VCaP (cell line): Measurements from ENCODE around the gene FAM234B.

Source experiments
- H3K27ac ChIP-seq: fragments of 450-650 bp; 2 replicates; pipeline ENCODE4 v1.5.1; 2017
- TF ChIP-seq, protein P1 (sequence below): fragments of 450-650 bp; conservative IDR thresholded peaks from 2 replicates; pipeline ENCODE4 v1.5.1; 2017; ENCODE audit warnings: mild to moderate bottlenecking, moderate library complexity

FAM234B gene

DNA sequence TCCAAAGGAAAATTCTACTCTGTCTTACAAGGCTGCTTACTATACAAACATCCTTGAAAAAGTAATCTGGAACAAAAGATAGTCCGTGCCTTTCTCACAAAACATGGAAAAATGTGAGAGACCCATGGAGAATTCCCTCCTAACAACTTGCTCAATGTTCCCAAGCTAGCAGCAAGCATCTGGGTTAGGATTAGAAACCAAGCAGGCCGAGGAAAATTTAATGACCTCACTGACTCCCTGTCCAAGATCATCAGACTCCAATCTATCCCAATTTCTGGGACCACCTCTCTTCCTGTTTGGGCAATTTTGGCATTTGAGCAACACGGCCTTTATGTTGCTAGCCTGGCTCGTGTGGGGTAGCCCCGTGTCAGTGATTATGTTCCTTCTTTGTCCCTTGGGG lies 77.4 kb downstream of the FAM234B start:
- TF ChIP-seq, protein P1, sequence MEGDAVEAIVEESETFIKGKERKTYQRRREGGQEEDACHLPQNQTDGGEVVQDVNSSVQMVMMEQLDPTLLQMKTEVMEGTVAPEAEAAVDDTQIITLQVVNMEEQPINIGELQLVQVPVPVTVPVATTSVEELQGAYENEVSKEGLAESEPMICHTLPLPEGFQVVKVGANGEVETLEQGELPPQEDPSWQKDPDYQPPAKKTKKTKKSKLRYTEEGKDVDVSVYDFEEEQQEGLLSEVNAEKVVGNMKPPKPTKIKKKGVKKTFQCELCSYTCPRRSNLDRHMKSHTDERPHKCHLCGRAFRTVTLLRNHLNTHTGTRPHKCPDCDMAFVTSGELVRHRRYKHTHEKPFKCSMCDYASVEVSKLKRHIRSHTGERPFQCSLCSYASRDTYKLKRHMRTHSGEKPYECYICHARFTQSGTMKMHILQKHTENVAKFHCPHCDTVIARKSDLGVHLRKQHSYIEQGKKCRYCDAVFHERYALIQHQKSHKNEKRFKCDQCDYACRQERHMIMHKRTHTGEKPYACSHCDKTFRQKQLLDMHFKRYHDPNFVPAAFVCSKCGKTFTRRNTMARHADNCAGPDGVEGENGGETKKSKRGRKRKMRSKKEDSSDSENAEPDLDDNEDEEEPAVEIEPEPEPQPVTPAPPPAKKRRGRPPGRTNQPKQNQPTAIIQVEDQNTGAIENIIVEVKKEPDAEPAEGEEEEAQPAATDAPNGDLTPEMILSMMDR: no peak
- no peak overlapping the region for H3K27ac ChIP-seq

DNA sequence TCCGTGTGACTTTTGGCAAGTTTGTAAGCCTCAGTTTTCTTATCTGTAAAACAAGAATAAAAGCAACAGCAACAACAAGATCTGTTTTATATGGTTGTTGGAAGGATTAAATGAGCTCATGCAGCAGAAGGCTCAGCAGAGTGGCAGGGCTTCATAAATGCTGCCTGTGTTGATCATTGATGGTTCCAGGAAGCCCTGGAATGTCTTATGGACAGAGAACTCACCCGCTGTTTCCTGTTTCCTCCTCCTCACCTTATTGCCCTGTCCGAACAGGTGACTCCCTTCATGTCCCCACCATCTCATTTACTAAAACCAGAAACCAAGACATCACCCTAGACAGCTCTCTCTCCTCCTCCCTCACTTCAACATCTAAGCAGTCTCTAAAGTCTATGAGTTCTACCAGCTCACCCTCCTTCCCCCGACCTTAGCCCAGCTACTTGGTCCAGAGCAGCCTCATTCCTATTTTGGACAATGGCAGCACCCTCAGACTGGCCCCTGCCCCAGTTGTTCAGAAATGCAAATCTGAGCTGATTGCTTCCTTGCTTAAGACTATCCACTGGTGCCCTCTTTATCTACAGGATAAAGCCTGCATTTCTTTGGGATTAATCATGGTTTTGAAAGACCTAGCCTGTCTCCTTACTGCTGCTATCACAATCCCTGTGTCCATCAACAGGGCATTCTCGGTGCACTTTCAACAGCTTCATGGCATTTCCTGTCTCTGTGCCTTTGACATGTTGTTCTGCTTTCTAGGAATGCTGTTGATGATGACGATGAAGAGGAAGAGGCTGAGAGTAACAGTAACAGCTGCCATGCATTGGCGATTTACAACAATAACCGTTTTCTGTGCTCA lies 80.7 kb downstream of the FAM234B start:
- no peak overlapping the region for H3K27ac ChIP-seq
- TF ChIP-seq, protein P1: no peak

DNA sequence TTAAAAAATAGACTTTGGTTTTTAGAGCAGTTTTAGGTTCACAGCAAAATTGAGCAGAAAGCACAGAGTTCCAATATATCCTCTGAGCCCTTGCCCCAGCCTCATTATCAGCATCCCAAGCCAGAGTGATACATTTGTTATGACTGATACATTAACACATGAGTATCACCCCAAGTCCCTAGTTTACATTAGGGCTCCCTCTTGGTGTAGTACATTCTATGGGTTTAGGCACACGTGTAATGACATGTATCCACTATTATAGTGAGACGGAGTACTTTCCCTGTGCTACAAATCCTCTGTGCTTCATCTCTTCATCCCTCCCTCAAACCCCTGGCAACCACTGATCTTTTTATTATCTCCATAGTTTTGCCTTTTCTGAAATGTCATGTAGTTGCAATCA lies 81.8 kb downstream of the FAM234B start:
- TF ChIP-seq, protein P1: no peak
- H3K27ac ChIP-seq: no peak overlapping the region

DNA sequence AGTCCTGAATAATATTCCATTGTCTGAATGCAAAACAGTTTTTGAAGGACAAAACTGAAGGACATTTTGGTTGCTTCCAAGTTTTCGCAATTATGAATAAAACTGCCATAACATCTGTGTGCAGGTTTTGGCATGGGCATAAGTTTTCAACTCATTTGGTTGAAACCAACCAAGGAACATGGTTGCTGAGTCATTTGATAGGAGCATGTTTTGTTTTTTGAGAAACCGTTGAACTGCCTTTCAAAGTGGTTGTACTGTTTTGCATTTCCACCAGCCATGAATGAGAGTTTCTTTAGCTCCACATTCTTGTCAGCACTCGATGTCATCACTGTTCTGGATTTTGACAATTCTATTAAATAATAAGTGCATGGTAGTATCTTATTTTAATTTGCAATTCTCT lies 82.3 kb downstream of the FAM234B start:
- no peak overlapping the region for H3K27ac ChIP-seq
- TF ChIP-seq, protein P1: no peak

DNA sequence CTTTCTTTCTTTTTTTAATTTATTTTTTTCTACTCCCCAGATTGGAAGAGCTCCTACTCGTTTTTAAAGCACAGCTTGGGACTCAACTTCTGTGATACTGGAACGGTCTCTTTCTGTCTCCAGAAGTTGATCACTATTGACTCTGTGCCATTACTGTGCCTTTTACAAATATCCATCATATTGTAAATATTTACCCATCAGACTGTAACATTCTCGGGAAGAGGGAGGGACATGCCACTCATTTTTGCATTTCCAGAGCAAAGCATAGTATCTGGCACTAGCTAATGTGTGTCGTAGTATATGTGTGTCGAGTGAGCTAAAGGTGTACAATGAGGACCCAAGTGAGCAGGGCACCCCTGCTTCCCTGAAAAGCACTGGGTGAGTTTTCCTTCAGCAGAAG lies 83.3 kb downstream of the FAM234B start:
- TF ChIP-seq, protein P1: no peak
- H3K27ac ChIP-seq: peak overlapping the region; percentile 64

DNA sequence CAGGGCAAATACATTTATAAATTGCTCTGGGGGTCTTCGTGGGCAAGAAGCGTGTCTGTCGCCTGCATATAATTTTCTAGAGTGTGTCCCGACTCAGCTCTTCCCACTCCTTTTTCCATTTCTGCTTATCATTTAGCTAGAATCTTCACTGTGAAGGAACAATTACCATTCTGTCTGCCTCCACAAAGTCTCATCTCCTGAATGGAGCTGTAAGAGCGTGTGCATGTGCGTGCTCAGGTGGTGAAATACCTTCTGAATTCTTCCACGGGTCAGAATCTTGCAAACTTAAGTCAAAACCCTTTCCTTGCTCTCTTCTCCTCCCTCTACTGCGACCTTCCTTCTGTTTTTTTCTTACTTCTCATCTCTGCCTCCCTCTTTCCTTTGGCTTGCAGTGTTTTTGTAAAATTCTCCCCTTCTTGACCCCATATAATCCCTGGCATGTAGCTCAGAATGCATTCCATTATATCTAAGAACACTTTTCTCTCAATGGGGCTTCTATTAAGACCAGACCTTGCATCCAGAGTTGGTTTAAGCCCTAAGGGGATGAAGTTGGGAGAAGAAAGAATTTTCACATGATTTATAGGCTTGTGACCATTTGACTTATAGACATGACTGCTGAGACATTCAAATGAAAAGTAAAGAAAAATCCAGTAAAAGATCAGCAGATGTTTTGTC lies 84.2 kb downstream of the FAM234B start:
- peak overlapping the region; percentile 64 for H3K27ac ChIP-seq
- TF ChIP-seq, protein P1: no peak

DNA sequence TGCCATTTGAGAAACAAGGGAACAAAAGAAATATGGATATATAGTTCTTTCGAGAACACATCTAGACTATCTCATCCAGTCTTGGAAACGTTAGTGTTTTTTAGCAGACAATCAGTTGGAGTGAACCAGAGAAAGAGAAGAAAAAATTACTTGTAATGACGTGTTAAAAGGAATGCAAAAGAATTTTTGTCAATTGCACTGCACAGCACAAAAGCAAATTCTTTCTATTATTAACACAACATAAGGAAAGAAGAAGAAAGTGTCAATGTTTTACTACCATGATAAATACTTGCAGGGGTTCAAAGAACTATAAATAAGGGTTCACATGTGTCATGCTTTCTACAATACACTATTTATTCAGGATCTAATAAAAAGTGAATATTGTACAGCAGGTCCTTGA lies 86.8 kb downstream of the FAM234B start:
- peak overlapping the region; percentile 34; the same call in 1 of the 2 replicates for H3K27ac ChIP-seq
- TF ChIP-seq, protein P1: no peak
